GM21717 (cell line): ENCODE results near the gene GPR153.
A peak's percentile ranks its signal among the peaks of the same experiment; 100 is the strongest.
"Not testable (repeated sequence)": the region's sequence is repeated elsewhere in the genome, so short reads cannot be mapped to it uniquely, and the experiment has no call there.

Experiments
- ATAC-seq: cut with Tn5 transposase; IDR thresholded peaks from one replicate; pipeline ENCODE4 v1.9.1; 2021; ENCODE audit warnings: mild to moderate bottlenecking, moderate library complexity; ENCODE audit not compliant: unreplicated experiment

GPR153 gene

DNA sequence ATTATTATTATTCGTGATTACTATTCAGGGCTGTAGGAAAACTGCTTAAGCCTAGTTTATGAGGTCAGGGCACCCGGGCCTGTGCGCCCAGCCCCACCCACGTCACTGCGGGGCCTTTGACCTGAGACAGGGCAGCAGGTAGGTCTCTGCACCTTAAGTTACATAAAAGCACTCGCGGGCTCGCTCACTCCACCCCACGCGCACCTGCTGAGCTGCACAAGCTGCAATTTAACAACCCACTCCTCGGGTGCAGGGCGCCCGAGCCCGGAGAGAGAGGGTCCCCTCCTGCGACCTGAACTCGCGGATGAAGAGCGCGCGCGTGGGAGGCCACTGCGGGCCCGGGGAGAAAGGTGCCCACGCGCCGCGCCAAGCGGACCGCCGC is 25.6 kb downstream of the GPR153 start:
- peak; percentile 15 for ATAC-seq

DNA sequence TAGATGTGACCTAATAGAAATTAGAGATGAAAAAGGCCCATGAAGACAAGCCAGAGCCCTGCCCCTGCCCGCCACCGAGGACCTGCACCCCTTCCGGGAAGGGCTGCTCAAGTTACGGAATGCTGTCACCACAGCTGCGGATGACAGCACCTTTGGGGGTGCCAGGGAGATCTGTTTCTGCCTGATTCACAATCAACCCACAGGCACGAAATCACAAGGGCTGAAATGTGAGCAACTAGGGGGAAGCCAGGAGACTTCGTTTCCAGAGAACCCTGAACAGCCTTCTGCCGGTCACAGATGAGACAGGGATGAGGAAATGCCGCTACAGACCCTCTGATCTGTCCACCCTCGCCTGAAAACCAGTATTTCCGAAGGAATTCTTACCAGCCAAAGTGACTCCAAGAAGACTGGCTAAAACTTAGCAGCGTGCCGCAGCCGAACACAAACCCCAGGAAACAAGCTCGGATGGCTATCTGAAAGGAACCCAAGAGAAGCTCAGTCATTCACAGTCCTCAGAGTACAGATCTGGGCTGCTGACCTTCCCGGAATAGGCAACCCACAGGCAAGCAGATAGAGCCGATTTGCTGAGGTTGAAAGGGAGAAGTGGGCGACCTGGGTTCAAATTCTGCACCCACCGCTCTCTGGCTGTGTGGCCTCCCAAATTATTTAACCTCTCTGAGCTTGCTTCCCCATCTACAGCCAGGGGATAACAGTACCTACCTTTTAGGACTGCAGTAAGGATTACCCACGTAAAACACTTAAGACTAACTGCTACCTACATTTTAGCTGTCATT is 26.2 kb downstream of the GPR153 start:
- peak; percentile 1 for ATAC-seq

DNA sequence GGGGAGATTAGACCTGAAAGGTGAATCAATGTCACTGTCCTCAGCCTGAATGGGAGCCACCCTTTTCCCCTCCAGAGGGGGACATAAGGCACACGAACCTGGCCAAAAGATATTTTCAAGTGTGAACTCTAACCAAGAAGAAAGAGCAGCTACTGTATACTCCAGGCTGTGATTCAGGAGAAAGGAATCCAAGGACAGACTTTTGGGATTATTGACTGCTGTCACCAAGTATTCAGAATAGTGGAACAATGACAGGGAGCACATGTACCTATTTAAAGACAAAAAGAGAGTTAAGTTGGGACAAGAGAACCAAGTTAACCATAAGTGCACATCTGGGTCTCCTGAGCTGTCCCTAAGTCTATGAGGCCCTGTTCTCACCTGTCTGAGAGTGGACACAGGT is 27.5 kb downstream of the GPR153 start:
- ATAC-seq, result no peak

DNA sequence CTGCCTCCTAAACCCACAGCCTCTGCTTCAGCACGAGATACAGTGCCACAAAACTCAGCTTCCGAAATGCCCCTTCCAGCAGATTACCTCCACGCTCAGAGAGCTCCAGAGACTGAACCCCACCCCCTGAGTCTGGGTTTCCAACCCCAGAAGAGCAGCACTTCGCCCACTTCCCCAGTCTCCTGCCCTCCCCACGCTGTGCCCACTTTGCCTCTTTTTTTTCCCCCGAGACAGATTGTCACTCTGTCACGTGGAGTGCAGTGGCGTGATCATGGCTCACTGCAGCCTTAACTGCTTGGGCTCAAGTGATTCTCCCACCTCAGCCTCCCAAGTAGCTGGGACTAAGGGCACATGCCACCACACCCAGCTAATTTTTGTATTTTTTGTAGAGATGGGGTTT is 35.2 kb downstream of the GPR153 start:
- no peak for ATAC-seq

DNA sequence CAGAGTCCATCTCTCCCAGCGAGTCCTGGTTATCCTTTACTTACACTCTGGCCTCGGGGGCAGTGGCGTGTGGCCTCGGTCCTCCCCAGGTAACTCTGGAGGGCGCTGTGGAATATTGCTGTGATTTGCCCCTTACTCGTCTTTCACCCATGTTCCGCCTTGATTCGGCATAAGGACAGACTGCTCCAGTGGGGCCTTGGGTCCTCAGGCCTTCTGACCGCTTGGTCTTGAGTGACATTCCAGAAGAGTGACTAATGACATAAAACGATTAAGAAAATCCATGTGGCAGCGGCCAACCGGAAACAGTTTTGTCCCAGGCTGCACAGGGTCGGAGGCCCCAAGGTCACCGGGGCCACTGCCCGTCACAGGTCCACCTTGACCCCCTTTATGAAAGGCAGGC is 36.2 kb downstream of the GPR153 start:
- ATAC-seq, result no peak

DNA sequence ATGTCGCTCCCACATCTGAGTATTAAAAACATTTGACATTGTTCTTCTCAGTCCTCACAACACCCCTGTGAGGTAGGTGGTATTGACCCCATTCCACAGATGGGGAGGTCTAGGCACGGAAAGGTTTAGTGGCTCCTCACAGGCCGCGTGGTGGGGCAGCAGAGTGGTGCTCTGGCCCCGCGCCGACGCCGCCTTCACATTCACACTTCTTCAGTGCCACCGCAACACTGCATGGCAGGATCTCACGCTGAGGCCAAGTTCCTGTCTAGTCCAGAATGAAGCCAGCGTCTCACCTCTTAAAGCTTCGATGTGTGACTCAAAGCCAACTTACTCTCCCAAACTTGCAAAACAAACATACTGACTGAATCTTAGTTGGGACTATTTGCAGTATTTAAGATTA is 37.3 kb downstream of the GPR153 start:
- ATAC-seq, result no peak

DNA sequence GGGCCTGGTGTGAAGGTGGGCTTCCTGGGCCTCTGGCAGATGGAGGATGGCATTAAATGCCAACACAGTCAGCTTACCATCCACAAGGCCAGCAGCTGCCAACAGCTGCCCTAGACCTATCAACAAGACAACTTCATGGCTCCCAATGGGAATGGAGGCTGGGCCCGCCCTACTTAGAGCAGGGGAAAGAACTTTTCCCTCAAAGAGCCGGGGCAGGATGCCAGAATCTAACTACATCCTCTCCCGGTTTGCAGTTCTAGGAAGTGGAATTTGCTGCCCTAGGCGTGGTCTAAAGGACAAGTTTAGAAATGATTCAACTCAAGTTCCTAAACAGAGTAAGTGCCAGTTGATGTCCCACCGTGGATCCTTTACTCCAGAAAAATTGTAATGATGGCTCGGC is 38.3 kb downstream of the GPR153 start:
- ATAC-seq, result no peak

DNA sequence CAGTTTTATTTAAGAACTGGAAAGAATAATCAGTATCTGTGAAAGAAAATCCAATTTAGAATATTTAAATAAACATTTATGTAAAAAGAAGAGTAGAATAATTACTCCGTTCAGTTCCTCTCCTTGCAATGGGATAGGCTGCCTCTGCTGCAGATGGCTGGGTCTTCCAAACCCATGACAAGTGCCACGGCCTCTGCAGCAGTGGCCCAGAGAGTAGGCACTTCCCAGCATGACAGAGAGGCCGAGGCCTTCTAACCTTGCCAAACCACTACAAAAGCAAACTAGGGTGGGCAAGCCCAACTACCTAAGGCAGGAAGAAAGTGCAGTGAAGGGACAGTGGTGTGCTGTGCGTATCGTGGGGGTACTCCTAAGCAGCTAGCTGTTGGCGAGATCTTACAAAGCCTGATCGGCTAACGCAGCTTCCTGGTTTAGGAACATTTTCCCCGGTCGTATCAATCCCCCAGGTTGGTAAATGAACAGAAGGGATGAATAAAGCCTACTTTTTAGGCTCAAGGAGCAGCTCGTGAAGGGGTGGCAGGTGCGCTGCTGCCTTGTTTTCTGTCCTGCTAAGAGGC is 39.6 kb downstream of the GPR153 start:
- ATAC-seq, result no peak

DNA sequence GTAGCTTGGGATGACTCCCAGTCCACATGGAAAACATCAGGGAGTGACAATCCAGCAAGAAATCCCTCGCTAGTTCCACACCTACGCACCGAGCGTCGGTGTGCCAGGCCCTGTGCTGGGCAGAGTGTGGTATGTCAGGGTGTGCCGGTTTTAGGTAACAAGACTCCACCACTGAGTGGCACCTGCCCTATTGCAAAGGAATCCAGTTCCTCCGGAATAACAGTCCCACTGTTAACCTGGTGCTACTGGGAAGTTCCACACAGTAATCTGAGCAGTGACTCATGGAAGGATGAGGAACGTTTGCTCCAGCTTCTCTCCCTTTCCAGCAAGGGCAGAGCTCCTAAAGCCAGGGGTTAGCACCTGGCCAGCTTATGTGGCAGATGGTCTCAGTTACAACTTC is 40.7 kb downstream of the GPR153 start:
- ATAC-seq, result no peak

DNA sequence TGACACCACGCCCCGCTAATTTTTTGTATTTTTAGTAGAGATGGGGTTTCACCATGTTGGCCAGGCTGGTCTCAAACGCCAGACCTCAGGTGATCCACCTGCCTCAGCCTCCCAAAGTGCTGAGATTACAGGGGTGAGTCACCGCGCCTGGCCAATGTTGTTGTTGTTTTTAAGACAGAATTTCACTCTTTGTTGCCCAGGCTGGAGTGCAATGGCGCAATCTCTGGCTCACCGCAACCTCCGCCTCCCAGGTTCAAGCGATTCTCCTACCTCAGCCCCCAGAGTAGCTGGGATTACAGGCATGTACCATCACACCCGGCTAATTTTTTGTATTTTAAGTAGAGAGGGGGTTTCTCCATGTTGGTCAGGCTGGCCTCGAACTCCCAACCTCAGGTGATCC is 41.3 kb downstream of the GPR153 start:
- ATAC-seq, result not testable (repeated sequence)

DNA sequence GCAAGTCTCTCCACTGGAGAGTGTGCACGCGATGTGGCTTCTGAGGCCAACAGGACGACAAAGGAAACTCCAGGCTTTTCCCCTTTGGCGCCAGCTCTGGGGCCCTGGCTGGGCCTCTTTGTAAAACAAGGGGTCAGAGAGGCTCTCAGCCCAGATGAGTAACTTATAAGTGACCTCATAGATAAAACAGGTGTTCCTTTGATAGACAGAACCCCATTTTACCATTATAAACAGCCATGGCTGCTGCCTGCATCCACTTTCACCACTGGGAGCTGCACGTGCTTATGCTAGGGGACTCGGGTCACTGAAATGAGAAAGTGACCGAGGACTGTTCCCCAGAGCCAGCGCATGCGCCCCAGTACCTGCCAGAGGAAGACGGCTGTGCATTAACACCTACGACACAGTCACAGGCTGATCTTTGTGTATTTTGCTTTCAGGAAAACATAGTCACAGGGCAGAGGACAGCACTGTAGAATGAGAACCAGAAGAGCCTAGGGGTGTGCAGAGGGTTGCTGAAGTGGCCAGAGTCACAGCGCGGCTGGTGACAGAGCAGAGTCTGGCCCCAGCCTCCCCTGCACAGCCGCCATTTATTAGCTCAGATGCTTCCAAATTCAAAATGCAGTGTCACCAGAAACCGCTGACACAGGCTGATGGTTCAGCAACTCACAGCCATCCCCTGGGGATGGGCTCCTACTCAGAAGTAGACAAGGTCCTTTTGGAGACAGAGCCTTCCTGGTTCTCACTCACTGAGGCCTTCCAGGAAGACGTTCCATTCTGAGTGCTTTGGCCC is 42.3 kb downstream of the GPR153 start:
- ATAC-seq, result no peak

DNA sequence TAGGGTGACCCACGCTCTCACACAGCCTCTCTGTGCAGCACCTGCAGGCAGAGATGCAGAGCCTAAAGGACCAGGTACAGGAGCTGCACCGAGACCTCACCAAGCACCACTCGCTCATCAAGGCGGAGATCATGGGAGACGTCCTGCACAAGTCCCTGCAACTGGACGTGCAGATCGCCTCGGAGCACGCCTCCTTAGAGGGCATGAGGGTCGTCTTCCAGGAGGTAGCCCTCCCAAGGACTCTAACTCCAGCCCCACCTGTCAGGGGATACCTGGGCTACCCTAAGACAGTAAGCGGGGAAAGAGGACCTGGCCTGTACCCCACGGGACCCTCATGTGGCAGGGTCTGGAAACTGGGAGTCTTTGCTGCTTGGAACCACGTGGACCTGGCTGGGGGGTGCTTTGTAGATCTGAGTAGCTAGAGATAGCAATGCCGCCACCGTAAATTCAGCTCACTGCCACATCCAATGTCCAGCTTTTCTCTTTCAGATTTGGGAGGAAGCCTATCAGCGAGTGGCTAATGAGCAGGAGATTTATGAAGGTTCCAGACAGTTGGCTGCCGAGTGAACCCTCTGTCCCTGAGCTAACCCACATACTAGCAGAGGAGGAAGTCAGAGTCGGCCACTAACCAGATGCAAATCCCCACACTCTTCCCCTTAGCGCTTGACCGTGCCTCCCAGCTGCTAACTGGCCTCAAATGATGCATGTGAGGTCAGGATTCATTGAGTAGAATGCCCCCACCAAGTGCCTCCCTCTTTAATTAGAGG is 48.5 kb downstream of the GPR153 start:
- no peak for ATAC-seq

DNA sequence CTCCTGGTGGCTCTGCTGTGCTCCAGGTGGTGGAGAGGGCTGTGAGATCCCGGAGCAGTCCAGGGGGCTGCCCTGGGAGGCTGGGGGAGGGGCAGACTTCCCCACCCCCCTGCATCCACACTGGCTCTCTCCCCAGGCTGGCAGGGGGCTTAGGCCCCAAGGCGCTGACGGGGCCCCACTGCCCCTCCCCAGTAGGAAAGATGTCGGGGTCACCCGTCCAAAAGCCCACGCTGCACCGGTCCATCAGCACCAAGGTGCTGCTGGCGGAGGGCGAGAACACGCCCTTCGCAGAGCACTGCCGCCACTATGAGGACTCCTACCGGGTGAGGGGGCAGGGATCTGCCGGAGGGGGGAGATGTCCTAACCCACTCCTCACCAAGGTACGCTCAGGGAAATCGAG is 49.2 kb downstream of the GPR153 start:
- ATAC-seq, result no peak

DNA sequence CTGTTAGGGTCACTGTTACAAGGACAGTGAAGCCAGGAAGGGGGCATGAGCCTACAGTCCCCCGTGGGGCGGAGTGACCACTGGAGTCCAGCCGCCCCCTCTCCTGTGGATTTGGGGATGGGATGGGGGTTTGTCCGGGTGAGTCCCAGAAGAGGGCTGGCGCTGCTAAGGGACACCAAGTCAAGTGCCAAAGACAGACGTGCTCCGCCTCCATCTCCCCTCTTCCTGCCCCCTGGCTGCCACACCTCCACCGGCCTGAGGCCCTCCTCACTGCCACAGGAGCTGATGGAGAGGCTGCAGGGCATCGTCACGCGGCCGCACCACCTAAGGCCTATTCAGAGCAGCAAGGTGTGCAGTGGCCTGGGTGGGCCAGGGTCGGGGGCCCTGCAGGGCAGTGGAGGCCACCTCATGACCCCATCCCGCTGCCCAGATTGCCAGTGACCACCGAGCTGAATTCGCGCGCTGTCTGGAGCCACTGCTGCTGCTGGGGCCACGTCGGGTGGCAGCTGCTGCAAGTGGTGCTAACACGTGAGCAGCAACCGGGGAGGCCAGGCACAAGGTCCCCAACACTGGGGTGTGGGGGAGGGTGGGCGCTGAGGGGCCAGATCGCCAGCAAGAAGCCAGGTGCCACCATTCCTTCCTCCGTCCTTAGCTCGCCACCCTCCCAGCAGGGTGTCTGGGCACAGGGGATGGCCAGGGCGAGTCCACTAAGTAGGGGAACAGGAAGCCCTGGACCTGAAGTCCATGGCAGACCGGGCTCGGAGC is 50.1 kb downstream of the GPR153 start:
- ATAC-seq, result no peak

DNA sequence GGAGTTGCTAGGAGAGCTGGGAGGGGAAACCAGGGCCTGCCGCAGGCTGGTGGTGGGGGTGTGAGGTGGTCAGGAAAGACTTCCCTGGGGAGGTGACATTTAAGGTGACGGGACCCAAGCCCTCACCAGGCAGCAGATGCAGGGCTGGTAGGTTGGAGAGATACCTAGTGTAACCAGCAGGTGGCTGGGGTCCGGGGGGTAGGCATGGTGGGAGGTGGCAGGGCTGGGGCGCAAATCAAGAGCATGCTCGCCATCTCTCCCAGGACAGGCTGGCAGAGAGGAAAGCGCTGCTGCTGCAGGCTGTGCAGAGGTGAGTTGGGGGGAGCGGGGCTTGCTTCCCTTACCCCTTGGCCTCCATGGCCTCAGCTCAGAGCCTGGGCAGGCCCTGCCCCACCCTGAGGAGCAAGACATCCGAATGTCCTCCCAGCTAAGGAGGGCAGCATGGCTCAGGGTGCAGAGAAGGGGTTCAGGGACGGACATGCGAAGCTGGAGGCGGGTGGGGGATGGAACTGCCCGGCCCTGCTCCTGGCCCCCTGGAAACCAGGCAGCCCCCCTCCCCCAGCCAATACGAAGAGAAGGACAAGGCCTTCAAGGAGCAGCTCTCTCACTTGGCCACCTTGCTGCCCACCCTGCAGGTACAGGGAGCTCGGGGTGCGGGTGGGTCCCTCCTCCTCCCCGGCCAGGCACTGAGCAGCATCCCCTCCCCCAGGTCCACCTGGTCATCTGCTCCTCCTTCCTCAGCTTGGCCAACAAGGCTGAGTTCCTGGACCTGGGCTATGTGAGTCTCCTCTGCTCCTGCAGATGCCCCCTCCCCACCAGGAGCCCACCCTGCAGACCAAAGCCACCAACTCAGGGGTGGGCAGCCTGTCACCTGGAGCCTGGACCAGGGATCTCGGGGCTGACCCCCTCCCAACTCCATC is 51.0 kb downstream of the GPR153 start:
- ATAC-seq, result no peak

DNA sequence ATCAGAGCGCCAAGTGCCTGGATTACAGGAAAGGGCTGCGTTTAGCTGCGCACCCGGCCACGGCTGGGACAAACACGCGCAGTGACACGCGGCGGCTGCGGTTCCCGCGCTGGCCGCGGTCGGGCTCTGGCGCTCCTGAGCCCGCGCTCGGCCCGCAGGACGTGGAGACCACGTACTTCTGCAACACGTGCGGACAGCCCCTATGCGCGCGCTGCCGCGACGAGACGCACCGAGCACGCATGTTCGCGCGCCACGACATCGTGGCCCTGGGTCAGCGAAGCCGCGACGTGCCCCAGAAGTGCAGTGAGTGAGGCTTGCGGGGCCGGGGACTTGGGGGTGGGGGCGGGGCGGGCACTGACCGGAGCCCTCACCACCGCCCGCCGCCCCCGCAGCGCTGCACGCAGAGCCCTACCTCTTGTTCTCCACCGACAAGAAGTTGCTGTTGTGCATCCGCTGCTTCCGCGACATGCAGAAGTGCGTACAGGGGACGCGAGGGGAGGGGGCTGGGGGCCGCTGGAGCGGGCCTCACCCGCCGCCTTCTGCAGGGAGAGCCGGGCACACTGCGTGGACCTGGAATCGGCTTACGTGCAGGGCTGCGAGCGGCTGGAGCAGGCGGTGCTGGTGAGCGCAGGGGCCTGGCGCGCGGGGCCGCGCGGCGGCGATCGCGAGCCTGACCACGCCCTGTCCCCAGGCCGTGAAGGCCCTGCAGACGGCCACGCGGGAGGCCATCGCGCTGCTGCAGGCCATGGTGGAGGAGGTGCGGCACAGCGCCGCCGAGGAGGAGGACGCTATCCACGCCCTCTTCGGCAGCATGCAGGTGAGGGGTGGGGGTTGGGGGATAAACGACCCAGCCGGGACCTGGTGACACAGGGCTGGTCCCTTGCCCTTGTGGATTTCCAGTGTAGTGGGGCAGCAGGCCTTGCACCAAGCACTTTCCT is 51.9 kb downstream of the GPR153 start:
- no peak for ATAC-seq

DNA sequence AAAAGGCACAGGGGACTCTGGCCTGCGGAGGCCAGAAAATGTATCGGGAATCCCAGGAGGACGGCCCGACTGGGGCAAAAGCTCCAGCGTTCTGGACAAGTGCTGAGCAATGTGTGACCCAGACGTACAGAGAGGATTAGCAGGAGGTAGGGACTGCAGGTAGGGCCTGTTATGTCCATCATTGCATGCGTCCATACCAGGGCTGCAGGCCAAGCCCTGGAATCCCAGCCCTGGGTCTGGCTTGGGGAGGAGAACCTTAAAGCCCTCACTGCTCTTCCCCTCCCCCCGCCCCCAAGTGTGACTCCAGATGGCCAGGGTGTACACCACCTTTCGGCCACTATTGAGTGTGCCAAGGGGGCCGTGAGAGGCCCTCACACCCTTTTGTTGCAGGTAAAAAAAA is 53.0 kb downstream of the GPR153 start:
- no peak for ATAC-seq

DNA sequence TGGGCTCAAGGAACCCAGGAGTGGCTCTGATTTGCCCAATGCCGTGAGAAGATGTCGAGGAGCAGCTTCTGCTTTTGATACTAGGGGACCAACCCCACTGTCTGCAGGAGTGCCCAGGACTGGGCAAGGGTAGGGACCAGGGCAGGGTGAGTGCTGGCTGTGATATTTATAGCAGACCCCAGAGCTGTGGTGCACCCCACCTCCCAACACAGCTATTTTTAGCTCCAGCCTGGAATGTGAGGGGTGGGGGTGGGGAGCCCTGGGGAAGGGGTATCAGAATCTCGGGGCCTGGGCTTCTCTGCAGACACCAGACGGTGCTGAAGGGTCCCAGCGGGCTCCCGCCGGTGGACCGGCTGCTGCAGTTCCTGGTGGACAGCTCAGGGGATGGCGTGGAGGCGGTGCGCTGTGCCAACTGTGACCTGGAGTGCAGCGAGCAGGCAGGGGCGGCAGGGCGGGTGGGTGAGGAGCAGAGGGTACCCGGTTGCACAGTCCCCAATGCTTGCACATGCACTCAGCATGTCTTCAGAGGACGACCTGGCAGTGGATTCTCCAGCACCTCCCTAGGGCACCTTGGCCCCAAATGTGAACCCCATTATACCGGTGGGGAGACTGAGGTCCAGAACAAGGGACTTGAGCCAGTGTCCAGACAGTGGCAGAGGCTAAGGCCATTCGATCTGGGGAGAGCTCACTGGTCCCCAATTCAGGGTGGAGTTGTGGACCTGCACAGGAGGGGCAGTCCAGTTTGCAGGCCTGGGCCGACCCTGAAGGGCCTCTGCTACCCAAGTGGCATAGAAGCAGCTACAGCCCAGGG is 53.6 kb downstream of the GPR153 start:
- ATAC-seq, result no peak
